HUDEP-2 (cell line): ENCODE results near the gene PGAM2.
"Not testable (repeated sequence)": the region's sequence is repeated elsewhere in the genome, so short reads cannot be mapped to it uniquely, and the experiment has no call there.

ENCODE experiments used
- DNase-seq, 76 experiments: peaks; one replicate each; lab custom pipeline; 2025; ENCODE audit not compliant: unreplicated experiment in 76 of 76; lab: John Stamatoyannopoulos, UW

The PGAM2 gene

DNA sequence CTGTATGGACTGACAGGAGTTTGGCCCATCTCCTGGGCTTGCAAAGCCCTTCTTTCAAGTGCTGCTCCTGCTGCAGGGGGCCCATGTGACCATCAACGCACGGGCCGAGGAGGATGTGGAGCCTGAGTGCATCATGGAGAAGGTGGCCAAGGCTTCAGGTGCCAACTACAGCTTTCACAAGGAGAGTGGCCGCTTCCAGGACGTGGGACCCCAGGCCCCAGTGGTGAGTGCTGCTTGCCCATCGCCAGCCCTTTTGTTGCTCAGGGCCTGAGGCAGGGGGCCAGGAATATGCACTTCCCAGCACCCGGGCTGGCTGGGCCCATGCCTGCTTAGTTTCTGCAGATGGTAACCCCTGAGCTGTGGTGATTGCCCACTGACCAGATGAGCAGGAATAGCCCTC is 8.7 kb downstream of the PGAM2 start:
- no peak for DNase-seq

DNA sequence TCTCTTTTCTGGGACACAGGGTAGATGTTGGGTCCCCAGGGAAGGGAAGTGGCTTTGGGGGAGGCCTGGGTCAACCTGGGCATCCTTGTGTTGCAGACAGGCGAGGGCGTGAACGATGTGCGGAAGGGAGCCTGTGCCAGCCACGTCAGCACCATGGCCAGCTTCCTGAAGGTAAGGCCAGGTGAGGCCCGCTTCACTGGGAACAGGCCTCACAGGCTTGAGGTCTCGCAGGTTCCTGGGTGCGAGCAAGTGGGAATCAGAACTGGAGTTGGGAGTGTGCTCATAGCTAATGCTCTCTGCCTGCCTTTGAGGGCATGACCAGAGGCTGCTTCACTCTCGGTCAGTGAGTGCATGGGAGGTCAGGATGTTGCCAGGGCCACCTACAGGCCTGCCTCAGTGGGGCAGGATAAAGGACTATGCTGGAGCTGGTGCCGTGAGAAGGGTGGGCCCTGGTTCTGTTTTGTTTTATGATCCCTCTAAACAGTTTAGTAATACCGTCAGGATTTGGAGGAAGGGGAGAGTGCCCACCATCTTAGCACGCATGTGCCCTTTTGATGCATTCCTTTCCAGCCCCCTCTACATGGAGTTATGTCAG is 12.5 kb downstream of the PGAM2 start:
- DNase-seq, result no peak

DNA sequence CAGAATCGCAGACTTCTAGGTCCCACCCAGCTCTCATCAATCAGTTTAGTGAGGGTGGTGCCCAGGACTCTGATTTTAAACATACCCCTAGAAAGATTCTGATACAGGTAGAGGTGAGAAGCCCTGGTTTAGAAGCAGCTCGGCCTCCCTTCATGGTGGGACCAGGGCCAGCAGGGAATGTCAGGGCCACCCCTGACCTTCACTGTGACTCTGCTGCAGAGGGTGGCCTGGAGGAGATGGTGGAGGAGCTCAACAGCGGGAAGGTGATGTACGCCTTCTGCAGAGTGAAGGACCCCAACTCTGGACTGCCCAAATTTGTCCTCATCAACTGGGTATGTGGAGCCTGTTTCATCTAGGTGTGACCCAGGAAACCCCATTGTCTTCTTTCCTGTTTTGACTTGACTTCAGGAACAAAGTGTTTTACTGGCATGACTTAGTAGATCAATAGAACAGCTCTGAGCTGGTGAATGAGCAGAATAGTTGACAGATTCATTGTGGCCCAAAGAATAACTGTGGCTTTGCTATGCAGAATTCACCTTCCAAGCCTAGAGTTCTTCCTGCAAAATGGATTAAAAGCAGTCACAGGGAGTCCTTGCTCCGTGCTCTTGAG is 13.7 kb downstream of the PGAM2 start:
- DNase-seq, result no peak

DNA sequence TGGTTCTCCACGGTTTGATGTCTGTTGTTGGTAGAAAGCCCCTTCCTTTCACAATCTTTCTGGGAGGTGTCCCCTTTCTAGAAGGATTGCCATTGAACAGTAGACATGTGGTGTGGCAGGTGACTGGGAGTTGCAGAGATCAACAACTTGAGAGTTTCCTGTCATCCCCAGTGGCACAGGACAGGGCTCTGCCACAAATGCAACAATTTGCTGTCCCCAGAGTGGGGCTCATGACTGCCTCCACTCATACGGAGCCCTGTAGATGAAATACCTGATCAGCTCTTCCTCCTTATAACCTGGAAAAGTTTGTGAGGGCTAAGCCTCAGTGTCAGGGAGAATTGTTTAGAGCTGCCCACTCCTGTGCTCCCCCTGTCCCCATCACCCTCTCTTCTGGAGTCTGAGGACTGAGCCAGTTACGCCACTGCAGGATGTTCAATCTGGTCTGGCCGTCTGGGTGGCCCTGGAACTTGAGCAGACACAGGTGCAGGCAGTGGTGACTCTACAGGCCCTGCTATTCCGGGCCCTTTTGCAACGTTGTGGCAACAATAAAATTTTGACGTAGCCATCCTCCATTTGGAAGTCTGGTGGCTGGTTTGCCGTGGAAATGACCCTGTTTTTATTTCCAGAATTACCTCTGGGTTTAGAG is 14.3 kb downstream of the PGAM2 start:
- no peak for DNase-seq

DNA sequence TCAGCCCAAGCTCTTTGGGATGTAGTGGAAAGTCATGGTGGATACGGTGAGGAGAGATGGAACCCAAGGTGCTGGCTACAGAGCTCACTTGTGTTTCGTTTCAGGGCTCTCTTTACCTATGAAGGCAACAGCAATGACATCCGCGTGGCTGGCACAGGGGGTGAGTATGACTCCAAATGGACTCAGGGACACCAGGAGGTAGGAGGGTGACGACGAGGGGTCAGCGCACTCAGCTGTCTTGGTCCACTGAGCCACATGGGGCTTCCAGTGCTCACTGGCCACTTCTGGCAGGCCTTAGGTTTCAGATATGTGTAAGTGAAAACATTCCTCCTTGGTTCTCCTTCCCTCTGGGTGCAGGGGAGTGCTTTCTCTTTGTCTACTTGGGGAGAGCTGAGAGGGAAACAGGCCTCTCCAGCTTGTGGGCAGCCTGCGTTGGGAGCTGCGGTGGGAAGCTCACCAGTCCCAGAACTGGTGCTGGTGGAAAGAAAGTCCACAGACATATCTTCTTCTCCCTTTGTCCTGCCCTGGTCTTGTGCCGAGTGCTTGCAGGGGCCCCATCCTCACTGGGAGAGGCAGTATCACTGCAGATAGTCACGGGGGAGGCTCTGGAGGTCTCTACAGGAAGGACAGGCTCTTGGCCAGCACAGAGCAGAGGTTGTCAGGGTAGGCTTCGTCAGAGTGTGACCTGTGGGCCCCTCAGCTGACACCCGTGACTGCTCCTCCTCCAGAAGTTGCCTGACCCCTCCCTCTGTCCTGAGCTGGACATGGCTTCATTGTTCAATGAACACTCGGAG is 15.0 kb downstream of the PGAM2 start:
- no peak for DNase-seq

DNA sequence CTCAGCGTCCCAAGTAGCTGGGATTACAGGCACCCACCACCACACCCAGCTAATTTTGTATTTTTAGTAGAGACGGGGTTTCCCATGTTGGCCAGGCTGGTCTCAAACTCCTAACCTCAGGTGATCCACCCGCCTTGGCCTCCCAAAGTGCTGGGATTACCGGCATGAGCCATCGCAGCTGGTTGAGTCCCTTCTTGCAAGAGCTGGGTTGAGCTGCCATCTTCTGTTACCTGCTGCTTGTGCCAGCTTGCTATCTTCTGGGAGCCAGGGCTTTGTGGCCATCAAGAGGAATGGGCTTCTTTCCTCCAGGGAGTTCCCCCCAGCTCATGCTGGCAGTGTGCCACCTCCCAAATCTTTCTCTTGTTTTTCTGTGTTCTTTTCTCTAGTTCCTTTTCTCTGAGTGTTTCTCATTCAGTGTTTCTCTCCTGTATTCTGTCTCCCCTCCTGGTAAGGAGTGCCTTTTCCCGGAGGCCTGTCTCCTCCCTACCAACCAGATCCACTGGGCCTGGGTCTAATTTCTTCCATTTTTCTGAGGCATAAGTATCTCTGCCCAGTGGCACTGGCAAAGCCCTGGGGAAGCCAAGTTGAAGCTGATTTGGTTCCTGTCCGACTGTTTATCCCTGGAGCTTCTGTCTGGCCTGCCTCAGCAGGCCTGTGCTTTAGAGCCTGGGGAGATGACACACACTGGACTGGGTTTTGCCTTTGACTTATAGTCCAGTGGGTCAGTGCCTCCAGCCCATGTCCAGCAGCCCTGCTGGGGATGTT is 17.2 kb downstream of the PGAM2 start:
- no peak for DNase-seq

DNA sequence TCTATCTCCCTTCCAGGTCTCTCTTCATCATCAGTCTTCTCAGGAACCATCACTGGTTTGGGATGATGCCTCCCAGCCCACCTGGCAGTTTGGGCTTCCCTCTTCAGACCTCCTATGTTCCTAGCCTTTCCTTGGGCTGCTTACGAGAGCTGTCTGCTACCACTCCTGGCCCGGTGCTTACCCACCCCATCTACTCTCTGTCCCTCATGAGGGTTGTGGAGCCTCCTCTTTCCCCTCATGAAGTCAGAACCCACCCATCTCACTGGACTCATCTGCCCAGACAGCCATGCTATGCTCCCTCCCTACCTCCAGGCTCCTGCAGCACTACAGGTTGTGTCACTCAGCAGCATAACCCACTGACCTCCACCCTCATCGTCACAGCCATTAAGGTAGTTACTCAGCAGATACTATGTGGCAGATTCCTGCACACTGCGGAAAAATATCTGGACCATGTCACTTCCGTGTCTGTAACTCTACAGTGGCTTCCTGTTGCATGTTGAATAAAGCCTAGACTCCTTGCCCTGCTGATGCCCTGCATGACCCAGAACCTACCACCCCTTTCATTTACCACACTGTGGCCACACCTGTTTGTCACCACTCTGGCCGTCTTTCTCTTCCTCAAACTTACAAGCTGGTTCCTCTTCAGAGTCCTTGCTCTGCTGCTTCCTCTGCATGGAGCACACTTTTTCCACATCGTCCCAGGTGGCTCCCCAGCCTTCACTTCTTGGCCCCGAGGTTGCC is 18.9 kb downstream of the PGAM2 start:
- no peak for DNase-seq

DNA sequence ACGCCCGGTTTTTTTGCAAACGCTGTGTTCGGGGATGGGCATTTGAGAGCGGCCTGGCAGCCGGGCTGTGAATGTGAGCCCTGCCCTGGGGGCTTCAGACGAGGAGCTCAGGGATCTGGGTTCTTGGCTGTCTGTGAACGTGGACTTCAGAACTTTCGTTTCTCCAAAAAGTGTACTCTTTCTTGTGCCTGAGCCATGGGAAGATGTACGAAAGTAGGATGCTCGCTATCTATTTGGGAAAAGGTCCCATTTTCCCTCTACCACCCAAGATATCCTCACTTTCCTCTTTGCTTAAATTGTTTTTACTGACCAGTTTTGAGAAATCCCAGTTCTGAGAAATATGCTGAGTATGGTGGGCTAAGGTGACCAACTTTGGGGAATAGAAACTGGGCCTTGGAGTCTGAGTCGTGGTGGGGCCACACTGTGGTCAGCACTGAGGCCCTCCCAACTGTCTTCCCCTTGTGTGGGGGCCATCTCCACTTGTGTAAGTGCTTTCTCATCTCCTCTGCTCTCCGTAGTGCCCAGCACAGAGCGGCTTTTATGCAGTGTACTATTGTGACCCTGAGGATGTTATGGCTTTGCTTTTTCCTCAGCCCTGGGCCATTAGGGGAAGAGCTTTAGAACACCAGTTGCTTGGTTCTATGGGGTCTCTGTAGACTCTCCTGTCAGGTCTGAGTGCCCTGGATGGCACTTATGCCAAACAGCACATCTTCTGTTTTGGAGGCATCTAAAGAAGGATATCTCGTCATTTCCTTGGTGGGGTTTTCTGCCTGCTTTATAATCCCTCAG is 19.9 kb downstream of the PGAM2 start:
- DNase-seq, result peak in 8 of 76 experiments; percentile 15 to 31 (median 26)

DNA sequence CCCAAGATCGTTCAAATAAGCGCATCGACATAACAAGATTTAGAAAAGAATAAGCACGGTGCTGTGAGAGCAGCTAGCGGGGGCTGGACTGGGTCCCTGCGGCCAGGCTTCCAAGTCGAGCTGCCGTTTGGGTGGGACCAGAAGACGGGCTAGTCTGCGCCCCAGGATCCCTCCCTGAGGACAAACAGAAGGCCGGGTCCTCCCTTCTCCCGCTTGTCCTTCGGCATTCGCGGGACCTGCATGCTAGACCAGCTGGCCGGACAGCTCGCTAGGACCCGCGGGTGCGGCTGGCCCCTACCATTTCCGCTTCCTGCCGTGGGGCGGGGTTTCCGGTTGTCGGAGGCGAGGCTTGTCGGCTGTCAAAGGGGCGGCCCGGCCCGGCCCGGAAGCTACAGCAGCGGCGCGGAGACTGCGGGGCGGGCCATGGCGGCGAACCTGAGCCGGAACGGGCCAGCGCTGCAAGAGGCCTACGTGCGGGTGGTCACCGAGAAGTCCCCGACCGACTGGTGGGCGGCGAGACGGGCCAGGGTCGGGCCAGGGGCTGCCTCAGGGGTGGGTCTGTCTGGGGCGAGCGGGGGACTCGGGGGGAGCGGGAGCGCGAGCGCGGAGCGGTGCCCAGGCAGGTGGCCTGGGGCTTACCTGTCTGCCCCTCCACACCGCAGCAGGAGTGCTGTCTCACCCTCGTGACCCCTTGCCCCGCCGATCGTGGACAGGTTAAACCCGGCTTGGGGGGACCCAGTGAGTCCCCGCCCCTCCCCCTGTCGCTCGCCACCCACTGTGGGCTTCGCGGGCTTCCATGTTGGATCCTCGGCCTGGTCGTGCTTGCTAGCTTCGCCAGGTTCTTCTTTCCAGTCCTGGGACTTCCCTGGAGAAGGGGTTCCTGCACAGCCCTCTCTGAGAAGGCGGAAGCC is 20.8 kb downstream of the PGAM2 start, which contains the start of gene DBNL:
TSS of gene DBNL (plus strand) at position 388 of the 911 bp plus-strand sequence. CDS start at position 424, 36 bp downstream.
- peak in 74 of 76 experiments; percentile 23 to 94 (median 80) for DNase-seq

DNA sequence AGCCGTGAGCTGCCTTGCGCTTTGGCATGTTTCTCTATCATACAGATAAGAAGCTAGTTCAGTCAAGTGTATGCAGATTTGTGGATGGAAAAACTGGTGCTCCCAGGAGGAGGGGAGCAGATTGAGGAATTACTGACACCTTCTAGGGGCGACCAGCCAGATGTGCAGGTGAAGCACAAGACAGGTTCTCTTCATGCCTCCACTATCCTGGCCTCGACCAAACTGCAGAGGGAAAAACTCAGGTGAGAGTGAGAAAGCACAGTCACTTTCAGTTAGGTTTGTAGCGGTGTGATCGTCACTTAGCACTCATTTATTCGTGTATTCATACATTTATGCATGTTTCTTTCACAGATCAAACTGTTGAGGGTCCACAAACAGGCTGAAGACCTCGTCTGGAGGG is 21.5 kb downstream of the PGAM2 start:
- no peak for DNase-seq

DNA sequence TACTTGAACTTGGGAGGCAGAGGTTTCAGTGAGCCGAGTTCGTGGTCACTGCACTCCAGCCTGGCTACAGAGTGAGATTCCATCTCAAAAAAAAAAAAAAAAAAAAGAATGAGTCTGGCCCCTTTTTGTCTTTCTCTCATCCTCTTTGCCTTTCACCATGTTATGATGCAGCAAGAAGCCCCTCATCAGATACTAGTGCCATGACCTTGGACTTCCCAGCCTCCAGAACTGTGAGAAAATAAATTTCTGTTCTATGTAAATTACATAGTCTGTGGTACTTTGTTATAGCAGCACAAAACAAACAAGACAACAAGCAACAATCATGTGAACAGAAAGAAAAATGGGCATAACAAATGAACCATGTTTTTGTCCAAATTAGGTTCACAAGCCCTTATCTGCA is 23.1 kb downstream of the PGAM2 start:
- DNase-seq, result no peak

DNA sequence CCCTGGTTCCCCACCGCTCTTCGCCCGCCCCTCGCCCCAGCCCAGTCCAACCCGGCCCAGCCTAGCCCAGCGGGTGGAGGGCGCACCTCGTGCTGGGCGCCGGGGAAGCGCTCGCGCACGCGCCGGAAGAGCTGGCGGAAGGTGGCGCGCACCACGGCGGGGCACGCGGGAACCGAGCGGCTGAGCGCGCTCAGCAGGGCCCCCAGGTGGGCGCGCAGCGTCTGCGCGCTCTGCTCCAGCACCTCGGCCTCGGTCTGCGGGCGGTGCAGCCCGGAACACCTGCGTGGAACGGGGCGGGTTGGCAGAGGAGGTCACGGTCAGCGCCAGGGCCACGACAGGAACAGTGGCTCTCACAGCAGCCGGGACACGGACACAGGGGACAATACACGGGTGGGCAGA is 24.9 kb downstream of the PGAM2 start:
- peak in 28 of 76 experiments; percentile 6 to 47 (median 24) for DNase-seq

DNA sequence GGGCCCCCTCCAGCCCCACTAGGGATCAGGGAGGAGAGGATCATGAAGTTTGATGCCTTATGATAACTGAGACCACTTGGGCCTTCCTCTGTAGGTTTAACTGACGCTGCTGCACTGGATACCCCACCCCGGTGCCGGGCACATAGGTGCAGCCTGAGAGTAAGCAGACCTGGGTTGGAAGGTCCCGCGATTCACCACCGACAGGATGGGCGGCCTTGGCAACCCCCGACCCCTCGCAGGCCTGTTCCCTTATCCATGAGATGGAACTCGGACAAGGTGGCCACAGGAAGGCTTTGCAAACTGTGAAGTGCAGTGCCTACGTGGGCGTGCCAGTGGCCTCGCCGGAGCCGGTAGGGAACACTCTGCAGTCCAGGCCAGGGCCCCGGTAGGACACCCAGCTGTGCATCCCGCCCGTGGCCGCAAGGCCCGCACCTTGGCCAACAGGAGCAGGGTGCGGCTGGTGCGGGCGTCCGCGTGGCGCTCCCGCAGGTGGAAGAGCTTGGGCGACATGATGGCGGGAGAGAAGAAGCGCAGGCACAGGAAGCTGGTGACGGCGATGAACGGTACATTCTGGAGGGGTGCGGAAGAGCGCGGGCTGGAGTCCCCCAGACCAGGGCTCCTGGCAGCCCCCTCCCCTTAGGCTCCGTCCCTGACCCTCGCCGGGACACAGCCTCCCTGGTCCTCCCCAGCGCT is 25.4 kb downstream of the PGAM2 start:
- DNase-seq, result not testable (repeated sequence)

DNA sequence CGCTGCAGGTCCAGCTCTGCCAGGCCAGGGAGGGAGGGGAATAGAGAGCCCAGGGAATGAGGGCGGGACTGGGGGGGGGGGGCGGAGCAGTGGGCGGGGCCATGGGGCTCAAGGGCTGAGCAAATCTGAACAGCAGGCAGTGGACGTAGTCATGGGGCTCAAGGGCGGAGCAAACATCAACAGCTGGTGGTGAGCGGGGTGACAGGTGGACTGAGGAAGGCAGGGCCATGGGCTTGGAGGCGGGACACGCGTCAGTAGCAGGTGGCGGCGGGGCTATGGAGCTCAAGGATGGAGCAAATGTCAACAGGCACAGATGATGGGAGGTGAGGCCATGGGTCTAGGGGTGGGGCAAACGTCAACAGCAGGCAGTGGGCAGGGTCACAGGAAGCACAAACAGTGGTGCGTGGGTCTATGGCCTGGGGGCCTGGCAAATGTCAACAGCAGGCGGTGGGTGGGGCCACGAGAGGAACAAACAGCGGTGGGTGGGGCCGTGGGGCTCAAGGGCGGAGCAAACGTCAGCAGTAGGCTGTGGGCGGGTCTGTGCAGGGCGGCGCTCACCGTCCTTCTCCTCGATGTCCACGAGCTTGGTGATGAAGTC is 26.3 kb downstream of the PGAM2 start:
- peak in 73 of 76 experiments; percentile 9 to 89 (median 77) for DNase-seq

DNA sequence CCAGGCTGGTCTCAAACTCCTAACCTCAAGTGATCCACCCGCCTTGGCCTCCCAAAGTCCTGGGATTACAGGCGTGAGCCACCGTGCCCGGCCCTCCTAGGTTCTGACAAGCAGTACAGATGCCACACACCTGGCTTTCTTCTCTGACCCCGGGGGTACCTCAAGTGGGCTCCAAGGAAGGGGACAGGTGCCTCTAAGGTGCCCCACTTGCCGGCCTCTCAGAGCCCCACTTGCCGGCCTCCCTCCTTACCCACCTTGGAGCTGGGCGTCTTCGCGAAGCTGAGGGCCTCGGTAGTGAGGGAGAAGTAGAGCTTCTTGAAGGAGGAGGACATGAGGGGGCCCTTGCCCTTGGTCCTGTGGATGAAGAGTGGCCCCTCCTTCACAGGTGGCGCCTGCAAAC is 26.8 kb downstream of the PGAM2 start:
- not testable (repeated sequence) for DNase-seq

DNA sequence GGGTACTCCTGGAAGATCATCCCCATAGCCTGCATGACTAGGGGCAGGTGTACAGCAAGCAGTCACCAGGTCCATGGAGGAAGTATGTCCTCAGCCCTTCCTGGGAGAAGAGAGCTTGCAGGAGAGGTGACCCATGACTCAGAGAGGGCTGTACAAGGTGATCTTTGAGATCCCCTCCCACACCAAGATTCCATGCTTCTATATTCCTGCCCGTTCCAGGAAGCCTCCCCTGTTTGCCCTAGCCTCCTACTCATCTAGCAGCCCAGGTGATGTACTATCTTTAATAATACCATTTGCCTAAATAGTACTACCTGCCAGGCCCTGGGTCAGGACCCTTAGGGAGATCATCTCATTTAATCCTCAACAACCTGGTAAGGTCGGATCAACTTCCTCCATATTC is 27.4 kb downstream of the PGAM2 start:
- DNase-seq, result not testable (repeated sequence)

DNA sequence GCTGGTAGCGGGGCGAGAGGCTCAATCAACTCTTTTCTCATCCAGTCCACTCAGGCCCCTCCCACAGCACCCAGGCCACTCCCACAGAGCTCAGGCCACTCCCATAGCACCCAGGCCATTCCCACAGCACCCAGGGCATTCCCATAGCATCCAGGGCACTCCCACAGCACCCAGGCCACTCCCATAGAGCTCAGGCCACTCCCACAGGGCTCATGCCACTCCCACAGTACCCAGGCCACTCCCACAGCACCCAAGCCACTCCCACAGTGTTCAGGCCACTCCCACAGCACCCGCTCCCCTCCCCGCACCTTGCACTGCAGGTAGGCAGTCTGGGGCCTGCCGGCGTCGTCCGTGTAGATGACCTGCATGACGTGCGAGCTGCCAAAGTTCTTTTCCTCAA is 29.0 kb downstream of the PGAM2 start:
- DNase-seq, result peak in 28 of 76 experiments; percentile 3 to 46 (median 19)
